ENCODE data around the gene HOXD10.

HOXD10 gene

DNA sequence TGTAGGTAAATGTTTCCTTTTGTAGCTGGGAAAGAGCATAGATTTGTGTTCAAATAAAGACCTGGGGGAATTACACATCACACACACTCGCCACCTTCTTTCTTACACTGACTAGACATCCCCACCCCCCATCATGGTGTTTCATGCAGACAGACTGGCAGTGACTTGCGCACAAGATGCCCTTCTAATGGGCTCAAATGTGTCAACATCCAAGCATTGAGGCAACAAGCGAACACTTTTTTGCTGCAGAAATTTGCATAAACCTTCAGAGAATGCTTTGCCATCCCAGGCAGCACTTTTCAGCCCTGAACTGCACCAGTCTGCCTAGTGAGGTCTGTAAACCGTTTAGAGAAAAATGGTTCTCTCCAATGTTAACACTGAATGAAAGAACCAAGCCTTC is 17.5 kb downstream of the HOXD10 start:
- Histone ChIP-seq H3K4me3 (no peak overlapping the region), H4K20me1 (peaks cover 43% of the 10 kb centered on the region), H3K4me2 (no peak overlapping the region), H3K9ac (no peak overlapping the region), H3K9me3 (peaks cover 37% of the 10 kb centered on the region), H3K4me1 (peaks cover 16% of the 10 kb centered on the region), H3K27me3 (peaks cover 98% of the 10 kb centered on the region), H3K36me3 (no peaks in the 10 kb centered on the region), H3K27ac (no peak overlapping the region)
- TF ChIP-seq Cebpa-rat (IDR thresholded peaks at IDR 0.05), result no peak

DNA sequence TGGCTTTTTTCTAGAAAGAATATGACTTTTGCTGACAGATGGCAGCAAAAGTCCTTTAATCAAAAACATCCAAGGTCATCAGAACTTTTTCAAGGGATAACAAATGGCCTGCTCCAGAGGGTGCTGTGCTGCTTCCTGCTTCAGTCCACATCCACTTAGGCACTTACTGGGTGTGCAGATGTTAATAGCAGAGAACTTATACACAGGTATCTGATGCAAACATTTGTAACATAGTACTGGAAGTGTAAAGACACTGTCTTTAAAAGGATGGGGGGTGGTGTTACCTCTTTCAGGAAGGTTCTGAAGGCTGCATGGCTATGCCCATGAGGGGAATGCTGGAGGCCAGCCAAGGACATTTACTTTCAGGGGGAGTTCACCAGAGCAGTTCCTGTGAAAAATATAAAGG is 18.5 kb downstream of the HOXD10 start:
- no peak for TF ChIP-seq Cebpa-rat (IDR thresholded peaks at IDR 0.05)
- H3K9ac ChIP-seq, result no peak overlapping the region
- no peaks in the 10 kb centered on the region for H3K36me3 ChIP-seq
- no peak overlapping the region for H3K4me3 ChIP-seq
- H3K27me3 ChIP-seq, result peaks cover 94% of the 10 kb centered on the region
- H3K27ac ChIP-seq, result no peak overlapping the region
- no peak overlapping the region for H3K4me2 ChIP-seq
- H4K20me1 ChIP-seq, result peaks cover 36% of the 10 kb centered on the region; the same call in 1 of the 2 replicates
- H3K4me1 ChIP-seq, result peaks cover 15% of the 10 kb centered on the region
- peaks cover 33% of the 10 kb centered on the region for H3K9me3 ChIP-seq

DNA sequence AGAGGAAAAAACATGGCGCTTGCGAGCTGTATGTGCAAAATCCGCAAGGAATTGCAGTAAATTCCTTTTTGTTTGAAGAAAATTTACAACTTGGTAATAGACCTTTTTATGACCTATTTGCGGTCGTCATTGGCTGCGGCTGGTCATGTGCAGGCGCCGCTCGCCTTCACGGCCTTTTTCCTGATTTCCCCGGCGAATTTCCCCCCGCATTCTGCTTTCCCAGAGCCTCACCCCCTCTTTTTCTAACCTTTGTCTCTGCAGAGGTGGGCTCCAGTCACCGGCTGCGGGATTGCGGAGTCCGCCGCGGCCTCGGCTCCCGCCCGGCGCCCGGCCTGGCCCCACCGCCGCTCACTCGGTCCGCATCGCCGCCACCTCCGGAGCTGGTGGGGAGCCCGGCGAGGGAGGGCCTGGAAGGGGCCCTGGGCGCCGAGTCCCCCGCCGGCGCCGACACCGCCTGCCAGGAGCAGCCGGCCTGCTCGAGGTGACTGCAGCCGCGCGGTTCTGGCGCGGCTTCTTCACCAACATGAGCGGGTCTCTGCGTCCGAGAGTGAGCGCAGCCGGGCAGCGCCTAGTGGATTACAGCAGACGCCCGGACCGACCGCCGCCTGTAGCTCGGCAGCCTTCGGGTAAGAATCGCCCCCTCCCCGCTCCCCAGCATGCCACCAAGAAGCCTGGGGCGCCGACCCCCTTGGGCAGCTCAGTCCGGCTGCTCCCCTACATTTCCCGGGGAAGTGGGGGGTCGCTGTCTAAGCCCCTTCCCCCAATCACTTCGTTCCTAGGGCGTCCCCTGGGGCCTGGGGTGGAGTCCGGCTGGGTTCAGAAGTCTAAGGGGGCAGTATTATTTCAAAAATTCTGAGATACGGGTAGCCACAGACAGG is 20.0 kb downstream of the HOXD10 start:
- no peak overlapping the region for H3K27ac ChIP-seq
- no peak overlapping the region for H3K9ac ChIP-seq
- no peak overlapping the region for H3K4me3 ChIP-seq
- no peak for TF ChIP-seq Cebpa-rat (IDR thresholded peaks at IDR 0.05)
- H3K27me3 ChIP-seq, result peaks cover 89% of the 10 kb centered on the region
- H3K36me3 ChIP-seq, result no peaks in the 10 kb centered on the region
- peaks cover 23% of the 10 kb centered on the region; the same call in 1 of the 2 replicates for H4K20me1 ChIP-seq
- peaks cover 15% of the 10 kb centered on the region for H3K4me1 ChIP-seq
- peaks cover 28% of the 10 kb centered on the region; the same call in 1 of the 2 replicates for H3K9me3 ChIP-seq
- H3K4me2 ChIP-seq, result peak overlapping the region; percentile 48

DNA sequence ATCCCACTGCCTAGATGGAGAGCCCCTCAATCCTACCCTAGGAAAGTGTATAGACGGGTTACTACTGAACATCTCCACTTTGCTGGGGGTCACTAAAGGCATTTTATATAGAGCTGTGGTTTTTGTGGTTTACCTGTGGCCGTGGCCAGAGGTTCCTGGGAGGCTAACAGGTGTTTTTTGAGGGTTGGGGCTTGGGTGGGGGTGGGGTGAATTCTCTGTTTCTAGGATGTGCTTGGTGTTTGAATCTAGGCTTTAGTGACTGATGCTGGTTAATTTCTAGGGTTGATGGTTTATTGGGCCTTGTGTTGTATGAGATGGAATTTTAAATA is 20.6 kb downstream of the HOXD10 start:
- no peak for TF ChIP-seq Cebpa-rat (IDR thresholded peaks at IDR 0.05)
- H3K27me3 ChIP-seq, result peaks cover 83% of the 10 kb centered on the region
- no peaks in the 10 kb centered on the region for H3K36me3 ChIP-seq
- no peak overlapping the region for H3K4me2 ChIP-seq
- peaks cover 28% of the 10 kb centered on the region; the same call in 1 of the 2 replicates for H3K9me3 ChIP-seq
- no peak overlapping the region for H3K9ac ChIP-seq
- H4K20me1 ChIP-seq, result peaks cover 19% of the 10 kb centered on the region; the same call in 1 of the 2 replicates
- H3K27ac ChIP-seq, result no peak overlapping the region
- no peak overlapping the region for H3K4me3 ChIP-seq
- H3K4me1 ChIP-seq, result peaks cover 15% of the 10 kb centered on the region

DNA sequence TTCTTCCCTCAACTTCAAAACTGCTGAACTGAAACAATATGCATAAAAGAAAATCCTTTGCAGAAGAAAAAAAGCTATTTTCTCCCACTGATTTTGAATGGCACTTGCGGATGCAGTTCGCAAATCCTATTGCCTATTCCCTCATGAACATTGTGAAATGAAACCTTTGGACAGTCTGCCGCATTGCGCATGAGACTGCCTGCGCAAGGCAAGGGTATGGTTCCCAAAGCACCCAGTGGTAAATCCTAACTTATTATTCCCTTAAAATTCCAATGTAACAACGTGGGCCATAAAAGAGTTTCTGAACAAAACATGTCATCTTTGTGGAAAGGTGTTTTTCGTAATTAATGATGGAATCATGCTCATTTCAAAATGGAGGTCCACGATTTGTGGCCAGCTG is 21.3 kb downstream of the HOXD10 start:
- Histone ChIP-seq H3K4me1 (peaks cover 15% of the 10 kb centered on the region), H3K9ac (no peak overlapping the region), H4K20me1 (peaks cover 12% of the 10 kb centered on the region; the same call in 1 of the 2 replicates), H3K27ac (no peak overlapping the region), H3K4me3 (no peak overlapping the region), H3K9me3 (peaks cover 28% of the 10 kb centered on the region; the same call in 1 of the 2 replicates), H3K4me2 (no peak overlapping the region), H3K36me3 (no peaks in the 10 kb centered on the region), H3K27me3 (peaks cover 76% of the 10 kb centered on the region)
- no peak for TF ChIP-seq Cebpa-rat (IDR thresholded peaks at IDR 0.05)

DNA sequence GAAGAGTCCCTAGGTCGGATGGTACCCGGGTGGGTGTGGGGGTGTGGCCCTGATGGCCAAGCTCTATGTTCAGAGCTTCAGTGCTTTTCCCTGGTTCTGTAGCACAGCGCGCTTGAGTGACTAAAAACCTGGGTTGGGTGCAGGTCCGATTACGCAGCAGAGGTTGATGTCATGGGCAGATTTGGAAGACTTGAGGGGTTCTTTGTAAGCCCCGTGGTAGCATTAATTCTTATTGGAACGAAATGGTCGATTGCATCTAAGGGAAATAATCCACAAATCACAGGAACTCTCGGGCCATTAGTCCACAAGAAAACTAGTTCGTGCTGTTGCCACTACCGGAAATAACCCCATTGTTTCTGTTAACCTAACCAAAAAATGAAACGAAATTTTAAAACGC is 21.9 kb downstream of the HOXD10 start:
- H4K20me1 ChIP-seq, result peaks cover 6% of the 10 kb centered on the region; the same call in 1 of the 2 replicates
- H3K27ac ChIP-seq, result no peak overlapping the region
- peaks cover 15% of the 10 kb centered on the region for H3K4me1 ChIP-seq
- no peak overlapping the region for H3K9ac ChIP-seq
- H3K27me3 ChIP-seq, result peaks cover 74% of the 10 kb centered on the region
- no peak overlapping the region for H3K4me3 ChIP-seq
- no peaks in the 10 kb centered on the region for H3K36me3 ChIP-seq
- no peak overlapping the region for H3K4me2 ChIP-seq
- TF ChIP-seq Cebpa-rat (IDR thresholded peaks at IDR 0.05), result no peak
- H3K9me3 ChIP-seq, result peaks cover 28% of the 10 kb centered on the region; the same call in 1 of the 2 replicates

DNA sequence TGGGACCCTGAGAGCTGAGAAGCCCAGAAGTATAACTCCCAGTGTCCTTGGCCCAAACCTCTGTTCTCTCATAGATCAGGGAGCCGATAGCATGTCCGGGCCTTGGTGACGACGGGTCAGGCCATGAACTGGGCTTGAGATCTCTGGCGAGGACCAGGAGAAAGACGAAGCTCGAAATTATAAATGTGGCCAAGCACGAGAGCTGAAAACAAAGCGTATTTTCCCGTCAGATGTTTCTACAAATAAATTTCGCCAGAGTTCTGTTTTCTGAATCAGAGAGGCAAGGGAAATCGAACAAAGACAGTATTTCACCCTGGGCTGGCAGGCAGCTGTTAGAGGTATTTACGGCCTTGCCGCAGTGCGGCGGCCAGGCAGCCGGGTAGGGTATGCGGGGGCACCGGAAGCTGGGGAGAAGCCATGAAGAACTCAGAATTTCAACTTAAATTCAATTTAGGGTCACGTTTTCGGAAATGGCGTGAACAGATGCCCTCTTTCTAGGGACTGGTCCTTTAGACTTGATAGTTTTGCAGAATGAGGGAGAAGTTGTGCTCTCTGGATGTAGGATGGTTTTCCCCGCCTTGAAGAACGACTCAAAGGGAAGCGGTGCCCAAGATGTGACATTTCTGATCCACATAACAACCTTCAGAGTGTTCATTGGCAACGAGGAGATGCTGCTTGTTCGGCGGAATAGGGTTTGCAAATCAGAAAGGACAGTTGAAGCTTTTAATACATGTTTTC is 22.5 kb downstream of the HOXD10 start:
- TF ChIP-seq Cebpa-rat (IDR thresholded peaks at IDR 0.05), result no peak
- no peaks in the 10 kb centered on the region for H3K36me3 ChIP-seq
- peaks cover 28% of the 10 kb centered on the region; the same call in 1 of the 2 replicates for H3K9me3 ChIP-seq
- H3K27ac ChIP-seq, result no peak overlapping the region
- no peak overlapping the region for H3K4me3 ChIP-seq
- H4K20me1 ChIP-seq, result peaks cover 5% of the 10 kb centered on the region; the same call in 1 of the 2 replicates
- H3K4me2 ChIP-seq, result no peak overlapping the region
- H3K4me1 ChIP-seq, result peaks cover 15% of the 10 kb centered on the region
- H3K27me3 ChIP-seq, result peaks cover 68% of the 10 kb centered on the region
- H3K9ac ChIP-seq, result no peak overlapping the region

DNA sequence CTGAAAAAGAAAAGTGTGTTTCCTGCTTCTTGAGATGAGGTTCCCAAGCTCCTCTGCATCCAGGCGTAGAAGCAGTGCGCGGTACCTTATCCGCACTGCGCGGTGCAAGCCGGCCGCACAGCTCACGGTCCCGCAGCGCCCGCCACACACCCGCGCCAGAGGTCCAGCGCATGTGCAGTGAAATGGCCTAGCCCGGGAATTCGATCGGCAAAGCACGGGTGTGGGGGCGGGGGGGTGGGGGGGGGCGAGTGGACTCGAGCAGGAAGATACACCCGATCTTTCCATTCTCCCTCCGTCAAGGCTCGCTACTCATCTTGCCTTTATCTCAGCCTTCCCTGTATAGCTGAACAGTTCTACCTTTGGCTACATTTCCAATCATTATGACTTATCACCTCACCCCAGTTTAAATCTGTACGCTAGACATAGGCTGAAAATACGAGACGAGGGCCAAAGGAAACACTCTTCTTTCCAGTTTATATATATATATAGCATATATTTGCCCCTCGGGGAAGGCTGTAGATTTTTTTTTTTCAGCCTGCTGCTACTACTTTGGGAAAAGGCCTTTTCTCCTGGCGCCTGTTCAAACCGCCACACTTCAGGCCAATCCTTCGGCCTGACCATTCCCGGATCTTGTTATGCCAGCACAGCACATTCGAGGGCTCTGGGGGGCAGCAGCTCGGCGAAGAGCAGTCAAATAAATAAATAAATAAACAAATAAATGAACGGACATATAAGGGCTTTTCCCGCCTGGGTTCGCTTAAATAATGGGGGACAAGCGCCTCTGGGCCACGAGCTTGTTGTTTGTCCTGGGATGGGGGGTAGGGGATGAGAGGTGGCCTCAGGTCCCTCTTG is 23.3 kb downstream of the HOXD10 start:
- Histone ChIP-seq H3K4me3 (no peak overlapping the region), H3K27me3 (peaks cover 60% of the 10 kb centered on the region), H3K4me1 (peaks cover 15% of the 10 kb centered on the region), H3K9ac (no peak overlapping the region), H3K36me3 (no peaks in the 10 kb centered on the region), H3K4me2 (no peak overlapping the region), H4K20me1 (peaks cover 5% of the 10 kb centered on the region; the same call in 1 of the 2 replicates), H3K9me3 (peaks cover 28% of the 10 kb centered on the region; the same call in 1 of the 2 replicates), H3K27ac (no peak overlapping the region)
- no peak for TF ChIP-seq Cebpa-rat (IDR thresholded peaks at IDR 0.05)

All from BLaER1 (cell line).